Measurements from ENCODE around the gene CFAP298. TPM values are rescaled to one million over a fixed set of nuclear protein-coding genes. Genes with fewer than 3 reads are reported as not detected.
"Not testable (repeated sequence)": the region's sequence is repeated elsewhere in the genome, so short reads cannot be mapped to it uniquely, and the experiment has no call there.

Gene CFAP298, protein sequence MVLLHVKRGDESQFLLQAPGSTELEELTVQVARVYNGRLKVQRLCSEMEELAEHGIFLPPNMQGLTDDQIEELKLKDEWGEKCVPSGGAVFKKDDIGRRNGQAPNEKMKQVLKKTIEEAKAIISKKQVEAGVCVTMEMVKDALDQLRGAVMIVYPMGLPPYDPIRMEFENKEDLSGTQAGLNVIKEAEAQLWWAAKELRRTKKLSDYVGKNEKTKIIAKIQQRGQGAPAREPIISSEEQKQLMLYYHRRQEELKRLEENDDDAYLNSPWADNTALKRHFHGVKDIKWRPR
- 12.6 and 20.3 TPM in 2 replicates for total RNA-seq

DNA sequence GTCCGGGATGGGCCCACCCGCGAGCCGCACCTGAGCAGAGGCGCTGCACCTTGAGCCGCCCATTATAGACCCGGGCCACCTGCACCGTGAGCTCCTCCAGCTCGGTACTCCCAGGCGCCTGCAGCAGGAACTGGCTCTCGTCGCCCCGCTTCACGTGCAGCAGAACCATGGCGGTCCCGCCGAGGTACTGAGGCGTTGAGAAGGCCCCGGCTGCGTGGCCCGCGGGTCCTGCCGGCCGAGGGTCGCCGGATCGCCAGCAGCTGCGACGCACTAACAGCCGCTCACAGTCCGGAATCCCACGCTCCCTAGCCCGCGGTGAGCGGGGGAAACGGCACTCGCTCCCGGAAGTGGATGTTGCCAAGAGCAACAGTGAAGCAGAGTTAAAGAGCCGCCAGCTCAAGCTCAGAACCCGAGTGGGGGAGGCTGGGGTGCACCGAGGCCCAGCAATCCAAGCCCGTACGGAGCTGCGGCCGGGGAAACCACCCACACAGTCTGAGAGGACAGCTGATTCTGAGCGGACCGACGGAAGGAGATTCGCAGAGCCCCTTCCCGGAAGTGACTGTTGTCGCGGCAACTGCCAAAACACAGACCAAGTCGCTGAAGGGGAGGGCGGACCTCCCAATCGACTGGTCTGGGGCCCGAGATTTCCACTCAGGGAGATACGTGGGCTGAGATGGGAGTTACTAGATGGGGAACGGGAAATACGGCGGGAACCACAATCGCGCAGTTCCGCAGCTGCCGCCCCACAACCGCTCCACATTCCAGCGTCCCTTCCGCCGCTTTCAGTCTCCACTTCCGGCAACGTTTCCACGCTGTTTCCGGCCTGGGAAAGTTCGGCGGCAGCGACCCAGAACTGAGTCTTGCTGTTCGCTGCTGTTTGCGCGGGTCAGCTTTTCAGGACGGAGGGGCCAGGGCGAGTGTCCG, at the start of gene CFAP298:
Gene CFAP298, minus strand, starts transcription at position 303 of the 924 bp plus-strand sequence. Its CDS starts 134 bp downstream, at position 169.
- peak; percentile 95 for DNase-seq (ENCODE audit: low read depth)
- TF ChIP-seq, protein P1, sequence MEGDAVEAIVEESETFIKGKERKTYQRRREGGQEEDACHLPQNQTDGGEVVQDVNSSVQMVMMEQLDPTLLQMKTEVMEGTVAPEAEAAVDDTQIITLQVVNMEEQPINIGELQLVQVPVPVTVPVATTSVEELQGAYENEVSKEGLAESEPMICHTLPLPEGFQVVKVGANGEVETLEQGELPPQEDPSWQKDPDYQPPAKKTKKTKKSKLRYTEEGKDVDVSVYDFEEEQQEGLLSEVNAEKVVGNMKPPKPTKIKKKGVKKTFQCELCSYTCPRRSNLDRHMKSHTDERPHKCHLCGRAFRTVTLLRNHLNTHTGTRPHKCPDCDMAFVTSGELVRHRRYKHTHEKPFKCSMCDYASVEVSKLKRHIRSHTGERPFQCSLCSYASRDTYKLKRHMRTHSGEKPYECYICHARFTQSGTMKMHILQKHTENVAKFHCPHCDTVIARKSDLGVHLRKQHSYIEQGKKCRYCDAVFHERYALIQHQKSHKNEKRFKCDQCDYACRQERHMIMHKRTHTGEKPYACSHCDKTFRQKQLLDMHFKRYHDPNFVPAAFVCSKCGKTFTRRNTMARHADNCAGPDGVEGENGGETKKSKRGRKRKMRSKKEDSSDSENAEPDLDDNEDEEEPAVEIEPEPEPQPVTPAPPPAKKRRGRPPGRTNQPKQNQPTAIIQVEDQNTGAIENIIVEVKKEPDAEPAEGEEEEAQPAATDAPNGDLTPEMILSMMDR (IDR thresholded peaks at IDR 0.05; ENCODE audit: insufficient read depth, low read depth, low read length): no peak
- peak within 1 kb of the TSS; percentile 96 for H3K4me3 ChIP-seq (ENCODE audit: low read depth, low read length)

DNA sequence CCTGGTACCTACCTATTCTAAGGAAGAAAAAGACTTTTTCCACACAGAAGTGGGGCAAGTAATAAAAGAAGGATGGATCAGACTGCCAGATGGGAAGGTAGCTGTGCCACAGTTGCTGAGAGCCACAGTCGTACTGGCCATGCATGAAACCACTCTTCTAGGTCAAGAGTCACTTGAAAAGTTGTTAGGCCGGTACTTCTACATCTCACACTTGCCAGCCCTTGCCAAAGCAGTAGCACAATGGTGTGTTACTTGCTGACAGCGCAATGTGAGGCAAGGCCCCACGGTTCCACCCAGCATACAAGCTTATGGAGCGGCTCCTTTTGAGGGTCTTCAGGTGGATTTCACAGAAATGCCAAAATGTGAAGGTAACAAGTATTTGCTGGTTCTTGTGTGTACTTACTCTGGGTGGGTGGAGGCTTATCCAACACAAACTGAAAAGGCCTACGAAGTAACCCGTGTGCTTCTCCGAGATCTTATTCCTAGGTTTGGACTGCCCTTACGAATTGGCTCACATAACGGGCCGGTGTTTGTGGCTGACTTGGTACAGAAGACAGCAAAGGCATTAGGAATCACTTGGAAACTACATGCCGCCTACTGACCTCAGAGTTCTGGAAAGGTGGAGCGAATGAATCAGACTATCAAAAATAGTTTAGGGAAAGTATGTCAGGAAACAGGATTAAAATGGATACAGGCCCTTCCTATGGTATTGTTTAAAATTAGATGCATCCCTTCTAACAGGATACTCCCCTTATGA, 49.0 kb upstream of the CFAP298 start:
- not testable (repeated sequence) for H3K4me3 ChIP-seq (ENCODE audit: low read depth, low read length); DNase-seq (ENCODE audit: low read depth)

DNA sequence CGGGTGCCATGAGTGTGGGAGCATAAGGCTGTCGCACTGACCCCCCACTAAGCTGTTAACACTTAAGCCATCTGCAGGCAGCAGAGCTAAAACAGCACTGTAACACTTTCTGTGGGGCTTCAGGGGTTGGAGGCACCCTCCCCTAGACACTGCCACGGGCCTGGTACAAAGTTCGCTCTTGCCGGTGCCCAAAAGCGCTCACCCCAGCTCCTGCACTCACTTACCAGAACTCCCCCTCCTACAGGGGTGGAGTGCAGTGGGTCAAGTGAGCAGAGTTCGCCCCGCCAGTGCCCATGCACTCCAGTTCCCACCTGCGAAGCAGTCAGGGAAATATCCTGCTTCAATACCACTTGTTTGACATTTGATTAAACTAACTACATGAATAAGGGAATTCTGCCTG, 46.3 kb upstream of the CFAP298 start:
- TF ChIP-seq, protein P1 (IDR thresholded peaks at IDR 0.05; ENCODE audit: insufficient read depth, low read depth, low read length): no peak
- no peak overlapping the region for H3K4me3 ChIP-seq (ENCODE audit: low read depth, low read length)
- no peak for DNase-seq (ENCODE audit: low read depth)

DNA sequence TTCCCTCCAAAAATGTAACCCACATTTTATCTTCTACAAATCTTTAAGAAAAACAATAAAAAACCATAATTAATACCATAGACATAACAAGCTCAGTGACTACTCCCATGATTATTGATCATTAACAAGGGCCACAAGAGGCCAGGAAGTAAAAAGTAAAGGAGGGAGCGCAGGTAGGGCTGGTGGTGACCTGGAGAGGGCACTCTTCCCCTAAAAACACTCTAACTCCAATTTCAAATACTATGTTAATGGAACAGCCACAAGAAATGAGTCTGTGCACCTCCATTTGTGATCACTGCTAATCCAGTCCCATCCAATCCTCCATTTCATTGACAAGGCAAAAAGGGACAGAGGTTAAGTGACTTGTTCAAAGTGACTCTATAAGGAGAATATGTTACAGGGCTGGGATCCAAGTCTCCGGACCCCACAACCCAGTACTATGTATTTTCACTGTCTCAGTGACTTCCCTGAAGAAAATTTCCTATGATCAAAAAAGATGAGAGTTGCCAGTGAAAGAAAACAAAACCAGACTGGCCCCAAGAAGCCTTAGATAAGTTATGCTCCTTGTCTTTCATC, 41.2 kb upstream of the CFAP298 start:
- DNase-seq (ENCODE audit: low read depth): peak; percentile 28

DNA sequence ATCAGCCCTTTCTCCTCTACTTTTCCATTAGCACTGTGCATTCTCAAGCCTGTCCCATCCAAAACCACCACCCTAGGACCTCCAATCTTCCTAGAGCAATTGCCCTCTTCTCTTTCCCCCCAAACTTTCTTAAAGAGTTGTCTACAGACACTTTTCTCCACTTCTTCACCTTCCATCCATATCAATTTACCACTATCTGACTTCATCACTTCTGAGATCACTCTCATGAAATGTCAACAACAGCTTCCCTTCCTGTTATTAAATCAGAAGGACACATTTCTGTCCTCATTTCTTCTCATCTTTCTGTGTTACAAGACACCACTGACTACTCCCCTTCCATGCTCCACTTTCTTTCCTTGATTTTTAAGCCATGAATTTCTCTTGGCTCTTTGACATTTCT, 36.0 kb upstream of the CFAP298 start:
- no peak overlapping the region for H3K4me3 ChIP-seq (ENCODE audit: low read depth, low read length)
- TF ChIP-seq, protein P1 (IDR thresholded peaks at IDR 0.05; ENCODE audit: insufficient read depth, low read depth, low read length): no peak
- DNase-seq (ENCODE audit: low read depth): peak; percentile 23

More for the DNA sequence above, 41.2 kb upstream of the CFAP298 start:
- TF ChIP-seq, protein P1 (IDR thresholded peaks at IDR 0.05; ENCODE audit: insufficient read depth, low read depth, low read length): peak; percentile 62
- no peak overlapping the region for H3K4me3 ChIP-seq (ENCODE audit: low read depth, low read length)

DNA sequence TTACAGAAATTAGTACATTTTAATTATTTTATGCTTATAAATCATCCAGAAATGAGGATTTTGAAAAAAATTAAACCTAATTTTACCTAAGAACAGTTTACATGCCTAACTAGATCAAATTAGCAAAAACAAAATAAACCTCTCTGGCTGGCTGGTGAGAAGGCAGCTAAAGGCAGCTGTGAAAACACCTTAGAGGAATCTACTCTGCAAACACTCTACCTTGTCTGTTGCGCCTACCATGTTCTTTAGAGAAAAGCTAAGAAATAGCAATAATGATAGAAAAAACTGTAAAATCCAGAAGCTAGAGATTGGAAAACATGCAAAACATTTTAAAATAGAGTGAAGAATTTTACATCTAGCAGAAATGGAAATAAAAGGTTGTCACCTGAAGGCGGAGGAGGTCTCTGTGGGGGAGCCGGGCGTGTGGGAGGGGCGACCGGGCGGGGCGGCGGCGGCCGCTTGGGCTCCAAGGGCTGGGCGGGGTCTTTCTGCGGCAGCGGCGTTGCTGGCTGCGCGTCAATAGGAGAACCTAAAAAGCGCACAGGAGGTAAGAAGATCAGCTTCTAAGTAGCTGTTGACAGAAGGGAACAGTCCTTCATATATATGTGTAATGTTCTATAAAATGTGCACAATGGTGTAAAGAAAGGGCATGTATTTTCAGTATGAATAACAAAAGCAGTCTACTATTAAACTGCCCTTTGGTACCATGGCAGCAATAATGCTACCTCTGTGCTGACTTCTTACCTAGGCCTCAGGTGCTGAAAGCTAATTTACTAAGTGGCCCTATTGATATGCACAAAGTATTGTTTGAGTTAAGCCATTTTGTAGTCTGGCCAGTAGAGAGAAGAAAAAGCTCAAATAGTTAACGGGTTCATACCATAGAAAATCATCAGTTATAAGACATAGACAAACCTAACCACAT, 33.3 kb upstream of the CFAP298 start:
- no peak overlapping the region for H3K4me3 ChIP-seq (ENCODE audit: low read depth, low read length)
- no peak for DNase-seq (ENCODE audit: low read depth)
- TF ChIP-seq, protein P1 (IDR thresholded peaks at IDR 0.05; ENCODE audit: insufficient read depth, low read depth, low read length): no peak

All from fibroblast of villous mesenchyme (primary cell).